Tibial nerve (tissue), 4 donors: ENCODE measurements around the gene PLA2R1.

Source experiments
- EP300 ChIP-seq, 2 donors: sonication (generic); formaldehyde crosslinking; IDR thresholded peaks; one replicate each; pipeline ENCODE4 v1.6.1; 2017; ENCODE audit warnings: antibody characterized with exemption in 2 of 2, mild to moderate bottlenecking in 1 of 2
- POLR2A ChIP-seq, 2 donors: fragments of 450-650 bp; IDR thresholded peaks; one replicate each; pipeline ENCODE4 v1.6.1; 2017; ENCODE audit warnings: antibody characterized with exemption in 2 of 2, mild to moderate bottlenecking in 2 of 2, moderate library complexity in 2 of 2
- TF ChIP-seq, protein P1 (sequence below), 5 experiments: fragments of 200-600 bp in 3 of 5; fragments of 450-650 bp in 2 of 5; sonication (generic) in 3 of 5; IDR thresholded peaks; one replicate each; pipeline ENCODE4 v1.5.1; 2016 to 2019; ENCODE audit warnings: antibody characterized with exemption in 5 of 5, mild to moderate bottlenecking in 3 of 5, moderate library complexity in 2 of 5

DNA sequence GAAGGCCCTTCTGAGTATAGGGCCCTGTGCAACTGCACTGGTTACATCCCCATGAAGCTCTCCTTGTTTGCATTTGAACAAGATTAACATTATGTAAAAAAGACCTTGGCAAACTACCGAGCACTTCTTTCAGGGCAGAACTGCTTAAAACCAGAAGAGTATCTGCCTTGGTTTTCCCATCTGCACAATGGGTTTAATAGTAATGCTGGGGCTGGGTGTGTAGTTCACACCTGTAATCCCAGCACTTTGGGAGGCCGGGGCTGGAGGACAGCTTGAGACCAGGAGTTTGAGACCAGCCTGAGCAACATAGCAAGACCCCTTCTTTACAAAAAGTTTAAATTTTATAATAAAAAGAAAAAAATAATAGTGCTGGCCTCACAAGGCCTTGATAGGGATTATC is 8.5 kb downstream of the PLA2R1 start:
- TF ChIP-seq POLR2A (IDR thresholded peaks at IDR 0.05), result no peak
- TF ChIP-seq EP300 (IDR thresholded peaks at IDR 0.05), result no peak
- TF ChIP-seq, protein P1, sequence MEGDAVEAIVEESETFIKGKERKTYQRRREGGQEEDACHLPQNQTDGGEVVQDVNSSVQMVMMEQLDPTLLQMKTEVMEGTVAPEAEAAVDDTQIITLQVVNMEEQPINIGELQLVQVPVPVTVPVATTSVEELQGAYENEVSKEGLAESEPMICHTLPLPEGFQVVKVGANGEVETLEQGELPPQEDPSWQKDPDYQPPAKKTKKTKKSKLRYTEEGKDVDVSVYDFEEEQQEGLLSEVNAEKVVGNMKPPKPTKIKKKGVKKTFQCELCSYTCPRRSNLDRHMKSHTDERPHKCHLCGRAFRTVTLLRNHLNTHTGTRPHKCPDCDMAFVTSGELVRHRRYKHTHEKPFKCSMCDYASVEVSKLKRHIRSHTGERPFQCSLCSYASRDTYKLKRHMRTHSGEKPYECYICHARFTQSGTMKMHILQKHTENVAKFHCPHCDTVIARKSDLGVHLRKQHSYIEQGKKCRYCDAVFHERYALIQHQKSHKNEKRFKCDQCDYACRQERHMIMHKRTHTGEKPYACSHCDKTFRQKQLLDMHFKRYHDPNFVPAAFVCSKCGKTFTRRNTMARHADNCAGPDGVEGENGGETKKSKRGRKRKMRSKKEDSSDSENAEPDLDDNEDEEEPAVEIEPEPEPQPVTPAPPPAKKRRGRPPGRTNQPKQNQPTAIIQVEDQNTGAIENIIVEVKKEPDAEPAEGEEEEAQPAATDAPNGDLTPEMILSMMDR (IDR thresholded peaks at IDR 0.05), result no peak
